GM23248 (cell line): ENCODE results near the gene SOX13.

Experiments
- EZH2 ChIP-seq: fragments of 200-600 bp; sonication (generic); IDR thresholded peaks from 2 replicates; pipeline ENCODE4 v1.6.1; 2018; ENCODE audit warnings: antibody characterized with exemption, mild to moderate bottlenecking; ENCODE audit not compliant: insufficient read depth, poor library complexity, severe bottlenecking
- EZH2phosphoT487 ChIP-seq: fragments of 200-600 bp; sonication (generic); IDR thresholded peaks from 2 replicates; pipeline ENCODE4 v1.6.1; 2018; ENCODE audit warnings: antibody characterized with exemption, moderate library complexity, mild to moderate bottlenecking, low read depth; ENCODE audit not compliant: insufficient read depth

DNA sequence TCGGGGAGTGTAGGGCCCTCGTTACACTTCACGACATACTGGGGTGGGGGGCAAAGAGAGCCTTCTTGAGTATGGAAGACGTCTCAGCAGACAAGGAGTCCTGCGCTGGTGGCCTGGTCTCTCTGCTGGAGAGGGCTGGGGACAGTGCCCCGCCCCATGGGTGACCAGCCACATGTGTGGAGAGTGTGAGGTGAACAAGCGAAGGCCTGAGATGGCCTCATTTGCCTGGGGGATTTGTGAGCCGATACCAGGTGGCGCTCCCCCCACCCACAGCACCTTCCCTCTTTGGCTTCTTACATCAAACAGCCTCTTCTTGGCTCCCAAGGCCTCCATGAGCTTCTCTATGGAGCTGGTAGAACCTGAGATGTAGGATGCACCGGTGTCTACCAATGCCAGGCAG is 83.0 kb downstream of the SOX13 start:
- no peak for TF ChIP-seq EZH2
- TF ChIP-seq EZH2phosphoT487 = no peak
